Measurements from ENCODE around the gene RASSF5.

- TF ChIP-seq CHD2 (IDR thresholded peaks at IDR 0.05; ENCODE audit: low read depth, low read length) (no peak), YY1 (IDR thresholded peaks at IDR 0.05; ENCODE audit: borderline replicate concordance in 1 of 3, control insufficient read depth in 1 of 3, extremely low read depth in 1 of 3, insufficient read depth in 3 of 3, insufficient read length in 1 of 3, insufficient replicate concordance in 2 of 3, low read depth in 1 of 3, low read length in 2 of 3) (no peak), MGA (IDR thresholded peaks at IDR 0.05) (peak; percentile 68), KAT2B (IDR thresholded peaks at IDR 0.05; ENCODE audit: low read depth, low read length) (no peak), IFI16 (CRISPR knock-in tag; IDR thresholded peaks at IDR 0.05) (no peak), EZH2 (IDR thresholded peaks at IDR 0.05; ENCODE audit: borderline replicate concordance, low read depth, low read length) (no peak), SRSF9 (IDR thresholded peaks at IDR 0.05; ENCODE audit: borderline replicate concordance, low read depth, low read length) (no peak), RCOR1 (IDR thresholded peaks at IDR 0.05; ENCODE audit: borderline replicate concordance in 1 of 2, low read depth in 2 of 2, low read length in 2 of 2) (no peak), CTCF (IDR thresholded peaks at IDR 0.05 in 2 of 3, conservative IDR thresholded peaks at IDR 0.05 in 1 of 3; ENCODE audit: insufficient read depth in 2 of 3, low read depth in 1 of 3, low read length in 3 of 3) (no peak; a peak in 1 of 6 replicates), NR2F6 (CRISPR knock-in tag; IDR thresholded peaks at IDR 0.05) (no peak), SP1 (CRISPR knock-in tag; IDR thresholded peaks at IDR 0.05) (no peak)
These were observed 52.3 kb downstream of the RASSF5 start for GRCh38 chr1:206559672-206559995.

Data from K562 (cell line).